HG03064 (cell line): ENCODE measurements around the gene TSC2.
"Not testable (repeated sequence)": the region's sequence is repeated elsewhere in the genome, so short reads cannot be mapped to it uniquely, and the experiment has no call there.

Experiments used
- ATAC-seq: cut with Tn5 transposase; IDR thresholded peaks from one replicate; pipeline ENCODE4 v1.9.1; 2021; ENCODE audit warnings: low read depth; ENCODE audit not compliant: unreplicated experiment

The TSC2 gene

GRCh38 chr16:2095918-2096582, 48.3 kb downstream of the TSC2 start:
- no peak for ATAC-seq

- ATAC-seq = no peak
Observed at GRCh38 chr16:2096853-2097595, 49.2 kb downstream of the TSC2 start.

GRCh38 chr16:2097689-2098088, 49.9 kb downstream of the TSC2 start:
- not testable (repeated sequence) for ATAC-seq

- not testable (repeated sequence) for ATAC-seq
Observed at GRCh38 chr16:2101581-2101980, 53.8 kb downstream of the TSC2 start.

- ATAC-seq = no peak
Observed at GRCh38 chr16:2102471-2102870, 54.7 kb downstream of the TSC2 start.

GRCh38 chr16:2104464-2104863, 56.7 kb downstream of the TSC2 start:
- not testable (repeated sequence) for ATAC-seq

- ATAC-seq = not testable (repeated sequence)
Observed at GRCh38 chr16:2105291-2105690, 57.5 kb downstream of the TSC2 start.

- not testable (repeated sequence) for ATAC-seq
Observed at GRCh38 chr16:2105769-2106168, 58.0 kb downstream of the TSC2 start.

- ATAC-seq = not testable (repeated sequence)
Observed at GRCh38 chr16:2106211-2106610, 58.4 kb downstream of the TSC2 start.

GRCh38 chr16:2107121-2107790, 59.5 kb downstream of the TSC2 start:
- ATAC-seq = not testable (repeated sequence)

- ATAC-seq = not testable (repeated sequence)
Observed at GRCh38 chr16:2107791-2108125, 60.0 kb downstream of the TSC2 start.

- ATAC-seq = not testable (repeated sequence)
Observed at GRCh38 chr16:2108446-2109270, 60.9 kb downstream of the TSC2 start.

- not testable (repeated sequence) for ATAC-seq
Observed at GRCh38 chr16:2109271-2109580, 61.4 kb downstream of the TSC2 start.

GRCh38 chr16:2109872-2110271, 62.1 kb downstream of the TSC2 start:
- not testable (repeated sequence) for ATAC-seq

GRCh38 chr16:2110332-2111008, 62.7 kb downstream of the TSC2 start:
- not testable (repeated sequence) for ATAC-seq

- ATAC-seq = not testable (repeated sequence)
Observed at GRCh38 chr16:2111009-2111353, 63.2 kb downstream of the TSC2 start.

GRCh38 chr16:2111412-2112335, 63.9 kb downstream of the TSC2 start:
- not testable (repeated sequence) for ATAC-seq

GRCh38 chr16:2112539-2113106, 64.8 kb downstream of the TSC2 start:
- not testable (repeated sequence) for ATAC-seq

GRCh38 chr16:2114225-2114624, 66.4 kb downstream of the TSC2 start:
- ATAC-seq = not testable (repeated sequence)
